ENCODE measurements around the gene ACTG1. TPM values are rescaled to one million over a fixed set of nuclear protein-coding genes. Genes with fewer than 3 reads are reported as not detected.

ACTG1 gene
- total and polyA plus RNA-seq, 9 of the 15 experiments (the other 6 are each of a cell fraction or from before 2014, with no cell fraction given) = 224 to 1,775 (median 568) TPM

GRCh38 chr17:81522491-81523401, 10.1 kb upstream of the ACTG1 start:
- Histone ChIP-seq H3K36me3 (ENCODE audit: control insufficient read depth, insufficient read depth, low read length) (no peaks in the 10 kb centered on the region), H2AFZ (ENCODE audit: low read depth, low read length) (0 out of 2 replicates have a peak overlapping the region, but pooled peaks have one; percentile 3), H3K9me1 (ENCODE audit: control insufficient read depth, insufficient read depth, low read length) (no peaks in the 10 kb centered on the region), H3K27me3 (ENCODE audit: control insufficient read depth in 2 of 2, insufficient read depth in 2 of 2, low read length in 2 of 2) (peaks cover 0 to 31% of the 10 kb centered on the region in 2 experiments; a peak in 3 of 5 replicates), H3K4me1 (replicated peaks in 1 of 2; ENCODE audit: control insufficient read depth in 2 of 2, insufficient read depth in 2 of 2, low read length in 2 of 2) (peaks cover 5 to 68% of the 10 kb centered on the region in 2 experiments; a peak in 4 of 5 replicates), H3K9me3 (replicated peaks; ENCODE audit: control insufficient read depth, insufficient read depth, low read depth, low read length) (no peaks in the 10 kb centered on the region), H3K79me2 (ENCODE audit: control insufficient read depth, insufficient read depth, low read length) (no peaks in the 10 kb centered on the region), H4K20me1 (replicated peaks; ENCODE audit: control insufficient read depth, insufficient read depth, low read length) (no peaks in the 10 kb centered on the region), H3K4me2 (ENCODE audit: insufficient read depth, low read length) (no peak overlapping the region), H3K4me3 (no peak overlapping the region), H3K27ac (ENCODE audit: extremely low read depth, low read depth, low read length) (no peak overlapping the region), H3K9ac (ENCODE audit: insufficient read depth in 1 of 2, low read depth in 2 of 2, low read length in 2 of 2) (peak overlapping the region in 1 of 2 experiments; percentile 78; a peak in 2 of 4 replicates)
- POLR2A ChIA-PET = interaction anchor here (0.6 to 1.6 kb wide), 5 partner anchors 10 to 356 kb away, joined by 3 to 6 read pairs (median 4); partner anchors contain the start of gene ACTG1
- WGBS (ENCODE audit: insufficient coverage, low coverage, missing lambda C conversion rate) = 54% methylated on average over 22 of the region's 26 CpGs
- in situ Hi-C loops (cut with MboI) (no loop called here), intact Hi-C loops (cut with micrococcal nuclease) (loop anchor here (5.0 kb wide), 1 partner anchor 40 kb away; no protein-coding TSS in a partner anchor)
- peak; percentile 61 for ATAC-seq
- BruUV-seq (replicated peaks) = no TSS peak
- DNase-seq (ENCODE audit: extremely low read depth in 1 of 4, low spot score in 3 of 4) = peak; percentile 56 to 71 (median 63)
- CTCF ChIA-PET (ENCODE audit: low intra/inter-chr PET ratio) = interaction anchor here (2.3 kb wide), 1 partner anchor 270 kb away, joined by 9 read pairs; no protein-coding TSS in a partner anchor
- no peak for FAIRE-seq
- TF ChIP-seq SMC3 (conservative IDR thresholded peaks at IDR 0.05; ENCODE audit: insufficient read depth, low read depth, low read length) (0 out of 2 replicates have a peak, but pooled peaks have one; percentile 26), ELF4 (CRISPR knock-in tag; IDR thresholded peaks at IDR 0.05) (no peak), PTBP1 (IDR thresholded peaks at IDR 0.05; ENCODE audit: low read depth, low read length) (0 out of 2 replicates have a peak, but pooled peaks have one; percentile 16), FOXK2 (conservative IDR thresholded peaks at IDR 0.05 in 1 of 2, IDR thresholded peaks at IDR 0.05 in 1 of 2; ENCODE audit: low read depth in 2 of 2) (no peak), FOXJ3 (CRISPR knock-in tag; IDR thresholded peaks at IDR 0.05) (no peak), GABPA (tag; conservative IDR thresholded peaks at IDR 0.05; ENCODE audit: low read depth) (no peak), TEAD1 (CRISPR knock-in tag; IDR thresholded peaks at IDR 0.05) (peak in 1 of 2 experiments; percentile 54; a peak in 1 of 4 replicates), RBM15 (IDR thresholded peaks at IDR 0.05; ENCODE audit: insufficient read depth, low read length) (no peak), SPI1 (IDR thresholded peaks at IDR 0.05; ENCODE audit: borderline replicate concordance, low read depth, low read length) (peak; percentile 56; the same call in 1 of the 2 replicates), ZNF347 (CRISPR knock-in tag; IDR thresholded peaks at IDR 0.05; ENCODE audit: low read depth) (no peak), ZBTB7A (IDR thresholded peaks at IDR 0.05; ENCODE audit: borderline replicate concordance, control insufficient read depth, low read depth, low read length) (peak; percentile 52; the same call in 1 of the 2 replicates), STAG1 (CRISPR knock-in tag; IDR thresholded peaks at IDR 0.05; ENCODE audit: borderline replicate concordance) (peak; percentile 21; the same call in 1 of the 2 replicates), BCOR (IDR thresholded peaks at IDR 0.05) (0 out of 2 replicates have a peak, but pooled peaks have one; percentile 34), ZNF431 (CRISPR knock-in tag; IDR thresholded peaks at IDR 0.05) (no peak), ZNF3 (CRISPR knock-in tag; IDR thresholded peaks at IDR 0.05) (no peak)
- TF ChIP-seq, protein P1, sequence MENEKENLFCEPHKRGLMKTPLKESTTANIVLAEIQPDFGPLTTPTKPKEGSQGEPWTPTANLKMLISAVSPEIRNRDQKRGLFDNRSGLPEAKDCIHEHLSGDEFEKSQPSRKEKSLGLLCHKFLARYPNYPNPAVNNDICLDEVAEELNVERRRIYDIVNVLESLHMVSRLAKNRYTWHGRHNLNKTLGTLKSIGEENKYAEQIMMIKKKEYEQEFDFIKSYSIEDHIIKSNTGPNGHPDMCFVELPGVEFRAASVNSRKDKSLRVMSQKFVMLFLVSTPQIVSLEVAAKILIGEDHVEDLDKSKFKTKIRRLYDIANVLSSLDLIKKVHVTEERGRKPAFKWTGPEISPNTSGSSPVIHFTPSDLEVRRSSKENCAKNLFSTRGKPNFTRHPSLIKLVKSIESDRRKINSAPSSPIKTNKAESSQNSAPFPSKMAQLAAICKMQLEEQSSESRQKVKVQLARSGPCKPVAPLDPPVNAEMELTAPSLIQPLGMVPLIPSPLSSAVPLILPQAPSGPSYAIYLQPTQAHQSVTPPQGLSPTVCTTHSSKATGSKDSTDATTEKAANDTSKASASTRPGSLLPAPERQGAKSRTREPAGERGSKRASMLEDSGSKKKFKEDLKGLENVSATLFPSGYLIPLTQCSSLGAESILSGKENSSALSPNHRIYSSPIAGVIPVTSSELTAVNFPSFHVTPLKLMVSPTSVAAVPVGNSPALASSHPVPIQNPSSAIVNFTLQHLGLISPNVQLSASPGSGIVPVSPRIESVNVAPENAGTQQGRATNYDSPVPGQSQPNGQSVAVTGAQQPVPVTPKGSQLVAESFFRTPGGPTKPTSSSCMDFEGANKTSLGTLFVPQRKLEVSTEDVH (IDR thresholded peaks at IDR 0.05; ENCODE audit: low read depth, partially characterized antibody) = no peak
- TF ChIP-seq, protein P2, sequence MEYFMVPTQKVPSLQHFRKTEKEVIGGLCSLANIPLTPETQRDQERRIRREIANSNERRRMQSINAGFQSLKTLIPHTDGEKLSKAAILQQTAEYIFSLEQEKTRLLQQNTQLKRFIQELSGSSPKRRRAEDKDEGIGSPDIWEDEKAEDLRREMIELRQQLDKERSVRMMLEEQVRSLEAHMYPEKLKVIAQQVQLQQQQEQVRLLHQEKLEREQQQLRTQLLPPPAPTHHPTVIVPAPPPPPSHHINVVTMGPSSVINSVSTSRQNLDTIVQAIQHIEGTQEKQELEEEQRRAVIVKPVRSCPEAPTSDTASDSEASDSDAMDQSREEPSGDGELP (CRISPR knock-in tag; IDR thresholded peaks at IDR 0.05; ENCODE audit: borderline replicate concordance) = peak; percentile 16; the same call in 1 of the 2 replicates

Measured in K562 (cell line).